HepG2 (cell line): Measurements from ENCODE around the gene OR1E1. TPM values are rescaled to one million over a fixed set of nuclear protein-coding genes. Genes with fewer than 3 reads are reported as not detected.

Experiments used
- ATAC-seq: fragments of 200-7000 bp; cut with Tn5 transposase; 3 replicates; pipeline ENCODE4 v1.9.1; 2020; ENCODE audit warnings: mild to moderate bottlenecking, moderate library complexity
- BruUV-seq: library from RNA; stranded (reverse); fragments of 400-500 nt; replicated peaks from 2 replicates; lab custom pipeline; 2021; lab: Mats Ljungman, UMichigan
- CTCF ChIA-PET: fragments of 300-600 bp; formaldehyde crosslinking; extraction: SDS; loops from one replicate; lab custom pipeline; 2021; ENCODE audit warnings: low total read pairs, inconsistent platforms, low intra/inter-chr PET ratio; lab: Yijun Ruan, JAX
- POLR2A ChIA-PET: fragments of 350-600 bp; sonication (Branson Sonifier 250); formaldehyde crosslinking; loops from one replicate; lab custom pipeline; 2020; ENCODE audit warnings: antibody characterized with exemption, inconsistent platforms; lab: Yijun Ruan, JAX
- DNase-seq: peaks from one replicate; pipeline ENCODE4 v3.0.0-alpha.2; 2015; ENCODE audit warnings: low spot score
- FAIRE-seq: peaks from 3 replicates; lab custom pipeline; 2011; peaks lifted over from hg19 to GRCh38; lab: Jason Lieb, UNC
- H2AFZ ChIP-seq: one replicate; pipeline ENCODE4 v1.6.1; 2011; ENCODE audit warnings: low read length, inconsistent platforms
- H3K27ac ChIP-seq: fragments of 300-600 bp; 3 replicates; pipeline ENCODE4 v1.8.0; 2011; ENCODE audit warnings: mixed run types, mild to moderate bottlenecking, mixed read lengths, low read length, inconsistent platforms; ENCODE audit not compliant: insufficient read depth; ENCODE audit errors: extremely low read length
- H3K27me3 ChIP-seq, 2 experiments: fragments of 200-600 bp in 1 of 2; 2 replicates in 1 of 2; 3 replicates in 1 of 2; pipeline versions ENCODE4 v1.6.0 to v1.8.0; 2011; ENCODE audit warnings: low read length in 2 of 2, mild to moderate bottlenecking in 2 of 2, moderate library complexity in 2 of 2, inconsistent platforms in 1 of 2; ENCODE audit not compliant: insufficient read depth in 2 of 2, control insufficient read depth in 1 of 2
- H3K36me3 ChIP-seq, 2 experiments: fragments of 200-600 bp in 1 of 2; replicated peaks in 1 of 2; 2 replicates in 1 of 2; 3 replicates in 1 of 2; pipeline versions ENCODE4 v1.5.1 to v1.8.0; 2011; ENCODE audit warnings: low read length in 2 of 2, inconsistent platforms in 1 of 2; ENCODE audit not compliant: insufficient read depth in 2 of 2, control insufficient read depth in 1 of 2
- H3K4me1 ChIP-seq: 2 replicates; pipeline ENCODE4 v1.5.1; 2012; ENCODE audit warnings: low read length, inconsistent platforms; ENCODE audit not compliant: insufficient read depth
- H3K4me2 ChIP-seq: 2 replicates; pipeline ENCODE4 v1.6.0; 2011; ENCODE audit warnings: low read depth, low read length, inconsistent platforms
- H3K4me3 ChIP-seq, 3 experiments: fragments of 200-600 bp in 1 of 3; sonication (generic), shearing (Covaris generic) in 1 of 3; replicated peaks in 1 of 3; 2 replicates each; pipeline ENCODE4 v1.5.1; 2011 to 2016; ENCODE audit warnings: low read length in 3 of 3, inconsistent platforms in 2 of 3, low read depth in 2 of 3, mild to moderate bottlenecking in 2 of 3, control low read depth in 1 of 3, mixed read lengths in 1 of 3; ENCODE audit not compliant: insufficient read depth in 1 of 3
- H3K79me2 ChIP-seq: one replicate; pipeline ENCODE4 v1.6.1; 2011; ENCODE audit warnings: low read length, inconsistent platforms; ENCODE audit not compliant: insufficient read depth
- H3K9ac ChIP-seq: 2 replicates; pipeline ENCODE4 v1.6.0; 2011; ENCODE audit warnings: mild to moderate bottlenecking, low read depth, low read length, inconsistent platforms; ENCODE audit not compliant: insufficient read depth
- H3K9me3 ChIP-seq: 2 replicates; pipeline ENCODE4 v1.5.1; 2012; ENCODE audit warnings: mild to moderate bottlenecking, low read length
- H4K20me1 ChIP-seq: 2 replicates; pipeline ENCODE4 v1.6.0; 2011; ENCODE audit warnings: inconsistent platforms, mild to moderate bottlenecking, low read length, moderate library complexity; ENCODE audit not compliant: insufficient read depth
- ARNT ChIP-seq: fragments of 450-650 bp; IDR thresholded peaks from 2 replicates; pipeline ENCODE4 v1.6.1; 2017
- GPN1 ChIP-seq: sonication (generic); formaldehyde crosslinking; IDR thresholded peaks from 2 replicates; pipeline ENCODE4 v1.5.1; 2020; ENCODE audit warnings: missing genetic modification reagents, borderline replicate concordance
- HES4 ChIP-seq: sonication (generic); formaldehyde crosslinking; IDR thresholded peaks from 2 replicates; pipeline ENCODE4 v1.9.0; 2021; ENCODE audit warnings: mild to moderate bottlenecking, missing genetic modification reagents, borderline replicate concordance
- NFIC ChIP-seq: IDR thresholded peaks from 2 replicates; pipeline ENCODE4 v1.6.1; 2012; ENCODE audit warnings: mild to moderate bottlenecking, low read length, inconsistent platforms
- RBM22 ChIP-seq: fragments of 200-400 bp; formaldehyde crosslinking; optimal IDR thresholded peaks from 2 replicates; pipeline ENCODE3; 2017; ENCODE audit warnings: mild to moderate bottlenecking, low read length, moderate library complexity
- SSRP1 ChIP-seq: IDR thresholded peaks from 2 replicates; pipeline ENCODE4 v1.6.1; 2016; ENCODE audit warnings: control low read depth
- TBP ChIP-seq: sonication (generic); formaldehyde crosslinking; IDR thresholded peaks from 2 replicates; pipeline ENCODE4 v1.5.0; 2020; ENCODE audit warnings: missing genetic modification reagents
- THAP9 ChIP-seq: sonication (generic); formaldehyde crosslinking; IDR thresholded peaks from 2 replicates; pipeline ENCODE4; 2020; ENCODE audit warnings: missing genetic modification reagents, mild to moderate bottlenecking, borderline replicate concordance
- ZBTB14 ChIP-seq: sonication (generic); formaldehyde crosslinking; IDR thresholded peaks from 2 replicates; pipeline ENCODE4 v1.4.0; 2020; ENCODE audit warnings: missing genetic modification reagents
- ZNF607 ChIP-seq: sonication (generic); formaldehyde crosslinking; IDR thresholded peaks from 2 replicates; pipeline ENCODE4 v1.5.1; 2020; ENCODE audit warnings: missing genetic modification reagents, mild to moderate bottlenecking, borderline replicate concordance
- ZNF788 ChIP-seq: sonication (generic); formaldehyde crosslinking; IDR thresholded peaks from 2 replicates; pipeline ENCODE4 v1.5.0; 2020; ENCODE audit warnings: mild to moderate bottlenecking, missing genetic modification reagents, borderline replicate concordance
- WGBS: methylation state at CpG from one replicate; pipeline ENCODE4 v1.1.6; 2017; ENCODE audit warnings: low lambda C conversion rate; 5-methylcytosine and 5-hydroxymethylcytosine counted together
- in situ Hi-C: cut with HindIII; loops from 2 replicates; pipeline ENCODE4 v1.10.0; 2017; ENCODE audit warnings: low pct_unique_long_range_greater_than_20kb; ENCODE audit not compliant: extremely low pct_ligation_motif_present
- intact Hi-C: fragments of 100-400 bp; cut with micrococcal nuclease; formaldehyde crosslinking; loops from one replicate; pipeline ENCODE4 v1.10.0; 2022; ENCODE audit not compliant: unreplicated experiment
- polyA plus RNA-seq, 8 experiments: library from polyadenylated mRNA; depleted of rRNA in 3 of 8; stranded (reverse) in 7 of 8; unstranded in 1 of 8; fragments of >200 nt; fragmentation: Illumina TruSeq in 4 of 8; extraction: Trizol in 4 of 8; gene quantifications; 2 replicates each; pipeline versions ENCODE4 v1.2.1 to v1.2.3, GENCODE V29; 2011 to 2016; ENCODE audit warnings: low read depth in 4 of 8, missing spikeins in 1 of 8, mixed read lengths in 1 of 8; ENCODE audit not compliant: insufficient read depth in 1 of 8
- total RNA-seq, 5 experiments: library from RNA; depleted of rRNA; stranded (reverse); fragments of >200 nt; fragmentation: Illumina TruSeq; extraction: Trizol; gene quantifications; 2 replicates each; pipeline ENCODE4 v1.2.3, GENCODE V29; 2016; ENCODE audit warnings: low read depth in 1 of 5
- TF ChIP-seq, protein P1 (sequence below): IDR thresholded peaks from 2 replicates; pipeline ENCODE4 v1.6.1; 2016
- TF ChIP-seq, protein P2 (sequence below): sonication (generic); formaldehyde crosslinking; IDR thresholded peaks from 2 replicates; pipeline ENCODE4 v1.8.0; 2022; ENCODE audit warnings: mild to moderate bottlenecking, missing genetic modification reagents; ENCODE audit not compliant: insufficient replicate concordance

Gene OR1E1
- total and polyA plus RNA-seq, 2 of the 13 experiments (the other 11 are each of a cell fraction or from before 2014, with no cell fraction given): not detected

DNA sequence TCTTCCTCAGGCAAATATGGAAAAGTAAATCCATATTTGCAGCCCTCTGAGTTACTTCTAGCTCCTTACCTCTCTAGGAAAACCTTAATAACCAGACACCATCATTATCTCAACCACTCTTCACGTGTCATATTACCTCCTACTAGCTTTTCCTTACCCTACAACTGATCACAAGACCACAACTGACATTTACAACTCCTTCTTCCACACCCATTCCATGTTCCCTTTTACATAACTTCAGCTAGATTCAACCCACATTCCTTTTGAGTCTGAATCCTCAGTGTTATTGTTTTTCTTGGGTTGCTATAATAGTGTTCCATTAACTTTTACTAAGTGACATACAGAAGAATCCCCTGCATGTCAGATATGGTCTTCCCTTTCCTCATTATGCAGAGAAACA, 40.2 kb upstream of the OR1E1 start (continued):
- TF ChIP-seq, protein P1, sequence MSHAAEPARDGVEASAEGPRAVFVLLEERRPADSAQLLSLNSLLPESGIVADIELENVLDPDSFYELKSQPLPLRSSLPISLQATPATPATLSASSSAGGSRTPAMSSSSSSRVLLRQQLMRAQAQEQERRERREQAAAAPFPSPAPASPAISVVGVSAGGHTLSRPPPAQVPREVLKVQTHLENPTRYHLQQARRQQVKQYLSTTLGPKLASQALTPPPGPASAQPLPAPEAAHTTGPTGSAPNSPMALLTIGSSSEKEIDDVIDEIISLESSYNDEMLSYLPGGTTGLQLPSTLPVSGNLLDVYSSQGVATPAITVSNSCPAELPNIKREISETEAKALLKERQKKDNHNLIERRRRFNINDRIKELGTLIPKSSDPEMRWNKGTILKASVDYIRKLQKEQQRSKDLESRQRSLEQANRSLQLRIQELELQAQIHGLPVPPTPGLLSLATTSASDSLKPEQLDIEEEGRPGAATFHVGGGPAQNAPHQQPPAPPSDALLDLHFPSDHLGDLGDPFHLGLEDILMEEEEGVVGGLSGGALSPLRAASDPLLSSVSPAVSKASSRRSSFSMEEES (CRISPR knock-in tag): no peak
- TF ChIP-seq NFIC: no peak

GRCh38 chr17:3433741-3434140, 35.5 kb upstream of the OR1E1 start, which contains the start of gene OR1E2:
TSS of gene OR1E2 (minus strand) at chr17:3433841. CDS start at chr17:3433841, 0 bp downstream.
- intact Hi-C loops (no loop called here), in situ Hi-C loops (no loop called here)
- BruUV-seq: no TSS peak
- Histone ChIP-seq H3K27me3 (no peaks in the 10 kb centered on the region), H3K79me2 (no peaks in the 10 kb centered on the region), H3K36me3 (no peaks in the 10 kb centered on the region), H3K9me3 (no peaks in the 10 kb centered on the region), H3K4me1 (no peaks in the 10 kb centered on the region), H3K4me3 (no peak within 1 kb of the TSS), H2AFZ (no peak within 1 kb of the TSS), H3K9ac (no peak within 1 kb of the TSS), H4K20me1 (no peaks in the 10 kb centered on the region), H3K27ac (no peak within 1 kb of the TSS), H3K4me2 (no peak within 1 kb of the TSS)
- no peak for DNase-seq
- WGBS: 3% methylated on average over 3 of the region's 3 CpGs
- ChIA-PET CTCF (no interaction called here), POLR2A (no interaction called here)
- no peak for FAIRE-seq
- no peak for ATAC-seq
- TF ChIP-seq TBP (CRISPR knock-in tag): no peak
- no peak for TF ChIP-seq ARNT
- TF ChIP-seq, protein P2, sequence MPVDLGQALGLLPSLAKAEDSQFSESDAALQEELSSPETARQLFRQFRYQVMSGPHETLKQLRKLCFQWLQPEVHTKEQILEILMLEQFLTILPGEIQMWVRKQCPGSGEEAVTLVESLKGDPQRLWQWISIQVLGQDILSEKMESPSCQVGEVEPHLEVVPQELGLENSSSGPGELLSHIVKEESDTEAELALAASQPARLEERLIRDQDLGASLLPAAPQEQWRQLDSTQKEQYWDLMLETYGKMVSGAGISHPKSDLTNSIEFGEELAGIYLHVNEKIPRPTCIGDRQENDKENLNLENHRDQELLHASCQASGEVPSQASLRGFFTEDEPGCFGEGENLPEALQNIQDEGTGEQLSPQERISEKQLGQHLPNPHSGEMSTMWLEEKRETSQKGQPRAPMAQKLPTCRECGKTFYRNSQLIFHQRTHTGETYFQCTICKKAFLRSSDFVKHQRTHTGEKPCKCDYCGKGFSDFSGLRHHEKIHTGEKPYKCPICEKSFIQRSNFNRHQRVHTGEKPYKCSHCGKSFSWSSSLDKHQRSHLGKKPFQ (CRISPR knock-in tag): no peak
- no peak for TF ChIP-seq ZNF788 (CRISPR knock-in tag)
- TF ChIP-seq ZBTB14: no peak
- TF ChIP-seq GPN1: no peak
- TF ChIP-seq RBM22: no peak
- TF ChIP-seq SSRP1 (CRISPR knock-in tag): no peak
- TF ChIP-seq HES4 (CRISPR knock-in tag): no peak
- TF ChIP-seq ZNF607 (CRISPR knock-in tag): no peak
- TF ChIP-seq THAP9 (CRISPR knock-in tag): no peak
